OCI-LY1 (cell line): Measurements from ENCODE around the gene ID1.

Experiments used
- CTCF ChIP-seq: fragments of 200-600 bp; sonication (generic), shearing (Covaris generic); IDR thresholded peaks from 2 replicates; pipeline ENCODE4 v1.5.1; 2017; ENCODE audit warnings: mild to moderate bottlenecking, antibody characterized with exemption, low read length, moderate library complexity, mixed read lengths
- EZH2 ChIP-seq: fragments of 200-600 bp; sonication (generic), shearing (Covaris generic); IDR thresholded peaks from 2 replicates; pipeline ENCODE4 v1.8.0; 2017; ENCODE audit warnings: borderline replicate concordance, mixed run types, mild to moderate bottlenecking, antibody characterized with exemption, low read length, moderate library complexity, mixed read lengths

- TF ChIP-seq CTCF (no peak), EZH2 (no peak)
Observed at GRCh38 chr20:31587545-31588389, 17.3 kb upstream of the ID1 start.
